22Rv1 (cell line): ENCODE results near the gene COL4A2.

Source experiments
- H3K27ac ChIP-seq: fragments of 450-650 bp; 2 replicates; pipeline ENCODE4 v1.5.1; 2017
- CTCF ChIP-seq: fragments of 450-650 bp; IDR thresholded peaks from 2 replicates; pipeline ENCODE4 v1.5.1; 2017; ENCODE audit warnings: mild to moderate bottlenecking
- ZFX ChIP-seq: fragments of 450-650 bp; IDR thresholded peaks from 2 replicates; pipeline ENCODE4 v1.6.1; 2017; ENCODE audit warnings: antibody characterized with exemption, borderline replicate concordance

COL4A2 gene

GRCh38 chr13:110341445-110342244, 34.6 kb downstream of the COL4A2 start:
- TF ChIP-seq ZFX (no peak), CTCF (no peak)
- H3K27ac ChIP-seq = no peak overlapping the region

- TF ChIP-seq CTCF (no peak), ZFX (no peak)
- no peak overlapping the region for H3K27ac ChIP-seq
These were observed 35.4 kb downstream of the COL4A2 start for GRCh38 chr13:110342474-110342873.

- H3K27ac ChIP-seq = no peak overlapping the region
- TF ChIP-seq CTCF (no peak), ZFX (no peak)
These were observed 36.3 kb downstream of the COL4A2 start for GRCh38 chr13:110343241-110343865.

- H3K27ac ChIP-seq = no peak overlapping the region
- TF ChIP-seq CTCF (no peak), ZFX (no peak)
These were observed 37.2 kb downstream of the COL4A2 start for GRCh38 chr13:110344320-110344719.

GRCh38 chr13:110345266-110345665, 38.2 kb downstream of the COL4A2 start:
- TF ChIP-seq CTCF (no peak), ZFX (no peak)
- H3K27ac ChIP-seq = no peak overlapping the region

- TF ChIP-seq CTCF (no peak), ZFX (no peak)
- H3K27ac ChIP-seq = no peak overlapping the region
These were observed 38.6 kb downstream of the COL4A2 start for GRCh38 chr13:110345701-110346100.

GRCh38 chr13:110346661-110347067, 39.6 kb downstream of the COL4A2 start:
- no peak for TF ChIP-seq ZFX
- TF ChIP-seq CTCF = no peak
- no peak overlapping the region for H3K27ac ChIP-seq
